ENCODE data around the gene MARVELD2.
"Not testable (repeated sequence)": the region's sequence is repeated elsewhere in the genome, so short reads cannot be mapped to it uniquely, and the experiment has no call there.

The MARVELD2 gene

GRCh38 chr5:69370335-69370734 lies 44.6 kb upstream of the MARVELD2 start:
- CTCF ChIA-PET = not testable (repeated sequence)
- POLR2A ChIA-PET = interaction anchor here (0.7 to 0.9 kb wide), 4 partner anchors 11 to 136 kb away, joined by 3 to 6 read pairs (median 4); partner anchors contain the start of gene CDK7
- peaks cover 31 to 39% of the 10 kb centered on the region in 2 experiments for H3K36me3 ChIP-seq (ENCODE audit: control insufficient read depth in 2 of 2, insufficient read depth in 1 of 2, low read length in 2 of 2)

GRCh38 chr5:69372394-69372793 lies 42.5 kb upstream of the MARVELD2 start:
- Histone ChIP-seq H3K9me3 (ENCODE audit: control insufficient read depth, insufficient read depth, low read depth, low read length) (no peaks in the 10 kb centered on the region), H3K27ac (ENCODE audit: extremely low read depth, low read depth, low read length) (no peak overlapping the region), H3K36me3 (ENCODE audit: control insufficient read depth in 2 of 2, insufficient read depth in 1 of 2, low read length in 2 of 2) (peaks cover 26 to 32% of the 10 kb centered on the region in 2 experiments), H3K4me1 (ENCODE audit: control insufficient read depth, insufficient read depth, low read length) (no peaks in the 10 kb centered on the region), H3K4me3 (ENCODE audit: low read depth, low read length) (no peak overlapping the region)
- ChIA-PET CTCF (interaction anchor here (0.5 to 2.1 kb wide), 2 partner anchors 106 to 347 kb away, joined by 3 to 4 read pairs; no protein-coding TSS in a partner anchor), POLR2A (interaction anchor here (0.5 to 1.1 kb wide), 3 partner anchors 137 to 279 kb away, joined by 3 to 9 read pairs (median 3); partner anchors contain the start of gene SLC30A5)
- TF ChIP-seq SCRT2 (tag by site-specific recombination; IDR thresholded peaks at IDR 0.05) (no peak), ZNF837 (tag by site-specific recombination; IDR thresholded peaks at IDR 0.05) (no peak), ZNF146 (tag by site-specific recombination; IDR thresholded peaks at IDR 0.05) (no peak), SALL2 (tag by site-specific recombination; IDR thresholded peaks at IDR 0.05; ENCODE audit: borderline replicate concordance) (no peak), ZNF175 (tag by site-specific recombination; IDR thresholded peaks at IDR 0.05) (no peak), REPIN1 (tag by site-specific recombination; IDR thresholded peaks at IDR 0.05; ENCODE audit: low read depth) (no peak), ZNF596 (tag by site-specific recombination; IDR thresholded peaks at IDR 0.05) (no peak), ZNF529 (tag by site-specific recombination; IDR thresholded peaks at IDR 0.05; ENCODE audit: insufficient replicate concordance) (no peak), ZNF548 (tag by site-specific recombination; IDR thresholded peaks at IDR 0.05) (no peak), ZFHX2 (tag by site-specific recombination; conservative IDR thresholded peaks at IDR 0.05) (no peak), ZNF792 (tag by site-specific recombination; IDR thresholded peaks at IDR 0.05) (no peak), ZNF704 (tag by site-specific recombination; IDR thresholded peaks at IDR 0.05) (no peak), ZNF214 (tag by site-specific recombination; IDR thresholded peaks at IDR 0.05; ENCODE audit: borderline replicate concordance) (no peak), ZSCAN30 (tag by site-specific recombination; IDR thresholded peaks at IDR 0.05) (no peak), ZNF366 (tag by site-specific recombination; conservative IDR thresholded peaks at IDR 0.05) (no peak)
- TF ChIP-seq, protein P1, sequence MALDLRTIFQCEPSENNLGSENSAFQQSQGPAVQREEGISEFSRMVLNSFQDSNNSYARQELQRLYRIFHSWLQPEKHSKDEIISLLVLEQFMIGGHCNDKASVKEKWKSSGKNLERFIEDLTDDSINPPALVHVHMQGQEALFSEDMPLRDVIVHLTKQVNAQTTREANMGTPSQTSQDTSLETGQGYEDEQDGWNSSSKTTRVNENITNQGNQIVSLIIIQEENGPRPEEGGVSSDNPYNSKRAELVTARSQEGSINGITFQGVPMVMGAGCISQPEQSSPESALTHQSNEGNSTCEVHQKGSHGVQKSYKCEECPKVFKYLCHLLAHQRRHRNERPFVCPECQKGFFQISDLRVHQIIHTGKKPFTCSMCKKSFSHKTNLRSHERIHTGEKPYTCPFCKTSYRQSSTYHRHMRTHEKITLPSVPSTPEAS (tag by site-specific recombination; IDR thresholded peaks at IDR 0.05) = no peak

More at GRCh38 chr5:69370335-69370734, 44.6 kb upstream of the MARVELD2 start:
- not testable (repeated sequence) for H3K4me1 ChIP-seq (ENCODE audit: control insufficient read depth, insufficient read depth, low read length); H3K9me3 ChIP-seq (ENCODE audit: control insufficient read depth, insufficient read depth, low read depth, low read length)
- peak overlapping the region; percentile 66 for H3K4me3 ChIP-seq (ENCODE audit: low read depth, low read length)
- H3K27ac ChIP-seq (ENCODE audit: extremely low read depth, low read depth, low read length) = peak overlapping the region; percentile 99; the same call in 1 of the 2 replicates
- peak; percentile 43; the same call in 1 of the 2 replicates for TF ChIP-seq EGR2 (tag by site-specific recombination; IDR thresholded peaks at IDR 0.05; ENCODE audit: low read depth)
- peak; percentile 73 for TF ChIP-seq ZFHX2 (tag by site-specific recombination; conservative IDR thresholded peaks at IDR 0.05)

DNA sequence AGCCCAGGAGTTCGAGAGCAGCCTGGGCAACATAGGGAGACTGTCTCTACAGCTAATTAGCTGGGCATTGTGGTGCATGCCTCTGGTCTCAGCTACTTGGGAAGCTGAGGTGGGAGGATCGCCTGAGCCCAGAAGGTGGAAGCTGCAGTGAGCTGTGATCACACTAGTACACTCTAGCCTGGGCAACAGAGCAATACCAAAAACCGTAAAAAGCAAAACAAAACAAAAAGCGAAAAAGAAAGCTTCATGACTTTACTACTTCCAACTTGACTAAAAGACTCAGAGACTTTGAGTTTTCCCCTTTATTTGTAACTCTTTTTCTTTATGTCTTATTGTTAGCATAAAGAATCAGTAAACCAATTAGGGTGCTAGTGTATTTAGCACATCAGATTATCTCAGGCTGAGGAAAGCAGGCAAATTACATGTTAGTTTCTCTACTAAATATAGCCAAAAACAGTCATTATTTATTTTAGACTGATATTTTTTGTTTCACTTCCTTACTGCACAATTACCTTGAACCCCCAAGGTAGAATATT lies 39.9 kb upstream of the MARVELD2 start:
- H3K9me3 ChIP-seq (ENCODE audit: control insufficient read depth, insufficient read depth, low read depth, low read length) = no peaks in the 10 kb centered on the region
- no peaks in the 10 kb centered on the region for H3K4me1 ChIP-seq (ENCODE audit: control insufficient read depth, insufficient read depth, low read length)
- H3K4me3 ChIP-seq (ENCODE audit: low read depth, low read length) = no peak overlapping the region
- ChIA-PET POLR2A (no interaction called here), CTCF (no interaction called here)
- H3K36me3 ChIP-seq (ENCODE audit: control insufficient read depth in 2 of 2, insufficient read depth in 1 of 2, low read length in 2 of 2) = peaks cover 40 to 42% of the 10 kb centered on the region in 2 experiments
- 0 out of 2 replicates have a peak, but pooled peaks have one; percentile 18 for TF ChIP-seq OSR2 (tag by site-specific recombination; IDR thresholded peaks at IDR 0.05)
- TF ChIP-seq ZNF596 (tag by site-specific recombination; IDR thresholded peaks at IDR 0.05) = no peak
- H3K27ac ChIP-seq (ENCODE audit: extremely low read depth, low read depth, low read length) = no peak overlapping the region

Measured in HEK293 (cell line).